HG03280 (cell line): ENCODE data around the gene CACNA1F.

ENCODE experiments used
- ATAC-seq: cut with Tn5 transposase; IDR thresholded peaks from one replicate; pipeline ENCODE4 v1.9.1; 2021; ENCODE audit warnings: mild to moderate bottlenecking, moderate library complexity; ENCODE audit not compliant: unreplicated experiment

Gene CACNA1F

DNA sequence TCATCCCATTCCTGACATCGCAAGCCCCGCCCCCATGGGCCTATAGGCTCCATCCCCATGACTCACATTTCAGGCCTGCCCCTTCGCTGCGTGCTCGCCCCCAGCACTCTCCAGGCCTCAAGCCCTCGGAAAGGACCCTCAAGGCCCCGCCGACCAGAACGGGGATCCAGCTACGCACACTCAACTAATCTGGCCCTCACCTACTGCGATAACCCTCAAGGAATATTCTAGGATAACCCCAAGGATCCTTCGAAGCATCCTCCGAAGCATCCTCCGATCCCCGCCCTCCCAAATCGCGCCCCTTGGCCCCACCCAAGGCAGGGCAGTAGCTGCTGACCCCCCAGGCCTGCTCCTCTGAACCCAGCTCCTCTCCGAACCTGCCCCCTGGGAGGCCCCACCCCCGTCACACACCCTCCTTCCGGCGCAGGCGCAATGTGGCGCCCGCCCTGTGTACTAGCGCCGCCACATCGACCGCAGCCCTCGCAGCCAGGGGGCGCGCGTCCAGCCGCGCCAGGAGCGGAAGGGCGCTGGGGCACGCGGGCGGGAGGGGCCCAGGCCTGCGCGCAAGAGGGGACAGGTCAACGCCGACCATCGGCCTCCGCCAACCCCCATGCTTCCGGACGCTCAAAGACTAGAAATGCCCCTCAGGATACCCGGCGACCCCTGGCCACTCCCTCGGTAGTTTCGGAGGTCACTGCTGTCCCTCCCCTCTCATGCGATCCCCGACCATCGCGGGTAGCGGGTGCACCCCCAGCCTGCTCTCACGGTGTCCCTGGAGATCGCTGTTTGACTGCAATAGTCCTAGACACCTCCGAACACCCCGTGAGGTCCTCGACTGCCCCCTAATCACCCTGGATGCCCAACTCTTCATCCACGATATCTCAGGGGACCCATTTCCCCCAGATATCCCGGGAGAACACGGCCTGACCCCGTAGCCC lies 77.0 kb downstream of the CACNA1F start:
- peak; percentile 94 for ATAC-seq

GRCh38 chrX:49155243-49155899 lies 77.8 kb downstream of the CACNA1F start:
- peak; percentile 8 for ATAC-seq
